AG09309 (cell line): ENCODE measurements around the gene ANKRD44.
"Not testable (repeated sequence)": the region's sequence is repeated elsewhere in the genome, so short reads cannot be mapped to it uniquely, and the experiment has no call there.

Experiments
- DNase-seq: peaks from one replicate; pipeline ENCODE4 v3.0.0-alpha.2; 2010; ENCODE audit warnings: low read depth
- H3K4me3 ChIP-seq: 2 replicates; pipeline ENCODE4 v1.5.1; 2011; ENCODE audit warnings: mild to moderate bottlenecking, low read depth, low read length, moderate library complexity; ENCODE audit not compliant: control insufficient read depth
- CTCF ChIP-seq: IDR thresholded peaks from 2 replicates; pipeline ENCODE4 v1.5.1; 2011; ENCODE audit warnings: mild to moderate bottlenecking, low read depth, low read length, inconsistent platforms; ENCODE audit not compliant: insufficient read depth, control insufficient read depth; ENCODE audit errors: missing control alignments

ANKRD44 gene

GRCh38 chr2:197241153-197241552 lies 69.4 kb downstream of the ANKRD44 start:
- H3K4me3 ChIP-seq: no peak overlapping the region
- no peak for TF ChIP-seq CTCF
- DNase-seq: no peak

- no peak for TF ChIP-seq CTCF
- DNase-seq: no peak
- no peak overlapping the region for H3K4me3 ChIP-seq
These were observed 70.0 kb downstream of the ANKRD44 start for GRCh38 chr2:197240421-197241041.

GRCh38 chr2:197240018-197240417 lies 70.6 kb downstream of the ANKRD44 start:
- DNase-seq, H3K4me3 ChIP-seq: not testable (repeated sequence)

GRCh38 chr2:197239434-197239833 lies 71.1 kb downstream of the ANKRD44 start:
- no peak overlapping the region for H3K4me3 ChIP-seq
- no peak for DNase-seq

GRCh38 chr2:197238043-197238365 lies 72.6 kb downstream of the ANKRD44 start:
- TF ChIP-seq CTCF: no peak
- DNase-seq: no peak
- H3K4me3 ChIP-seq: no peak overlapping the region

More at GRCh38 chr2:197239434-197239833, 71.1 kb downstream of the ANKRD44 start:
- no peak for TF ChIP-seq CTCF

- no peak for TF ChIP-seq CTCF
- H3K4me3 ChIP-seq: no peak overlapping the region
- no peak for DNase-seq
These were observed 73.1 kb downstream of the ANKRD44 start for GRCh38 chr2:197237291-197238042.

- no peak for TF ChIP-seq CTCF
These were observed 73.8 kb downstream of the ANKRD44 start for GRCh38 chr2:197236816-197237215.

More at GRCh38 chr2:197236816-197237215, 73.8 kb downstream of the ANKRD44 start:
- no peak for DNase-seq
- H3K4me3 ChIP-seq: no peak overlapping the region
